ENCODE results near the gene PTCD3. TPM values are rescaled to one million over a fixed set of nuclear protein-coding genes. Genes with fewer than 3 reads are reported as not detected.

Gene PTCD3
- total RNA-seq, 1 donor from 2014 or later, result 66.1 TPM

DNA sequence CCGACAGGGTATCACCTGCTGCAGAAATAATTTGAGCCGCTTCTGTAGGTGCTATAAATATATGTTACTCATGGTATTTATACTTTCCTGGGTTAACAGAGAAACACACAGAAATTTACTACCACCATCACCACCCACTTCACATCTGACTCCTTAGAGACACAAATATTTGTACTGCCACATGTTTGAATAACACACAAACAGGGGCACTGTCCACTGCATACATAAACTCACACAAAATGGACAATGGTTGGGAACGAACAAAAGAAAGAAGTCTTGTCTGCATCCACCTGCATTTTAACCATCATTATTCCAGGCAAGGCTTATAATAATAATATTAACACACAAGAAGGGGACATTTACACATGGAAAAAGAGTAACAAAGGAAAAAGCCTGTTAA, 65.3 kb downstream of the PTCD3 start:
- Histone ChIP-seq H3K4me3 (ENCODE audit: low read depth, low read length) (no peak overlapping the region), H3K27me3 (ENCODE audit: control insufficient read depth, insufficient read depth, low read length) (no peaks in the 10 kb centered on the region), H3K36me3 (ENCODE audit: control insufficient read depth, insufficient read depth, low read length) (peaks cover 2% of the 10 kb centered on the region)
- no peak for DNase-seq (ENCODE audit: low read depth)
- TF ChIP-seq, protein P1, sequence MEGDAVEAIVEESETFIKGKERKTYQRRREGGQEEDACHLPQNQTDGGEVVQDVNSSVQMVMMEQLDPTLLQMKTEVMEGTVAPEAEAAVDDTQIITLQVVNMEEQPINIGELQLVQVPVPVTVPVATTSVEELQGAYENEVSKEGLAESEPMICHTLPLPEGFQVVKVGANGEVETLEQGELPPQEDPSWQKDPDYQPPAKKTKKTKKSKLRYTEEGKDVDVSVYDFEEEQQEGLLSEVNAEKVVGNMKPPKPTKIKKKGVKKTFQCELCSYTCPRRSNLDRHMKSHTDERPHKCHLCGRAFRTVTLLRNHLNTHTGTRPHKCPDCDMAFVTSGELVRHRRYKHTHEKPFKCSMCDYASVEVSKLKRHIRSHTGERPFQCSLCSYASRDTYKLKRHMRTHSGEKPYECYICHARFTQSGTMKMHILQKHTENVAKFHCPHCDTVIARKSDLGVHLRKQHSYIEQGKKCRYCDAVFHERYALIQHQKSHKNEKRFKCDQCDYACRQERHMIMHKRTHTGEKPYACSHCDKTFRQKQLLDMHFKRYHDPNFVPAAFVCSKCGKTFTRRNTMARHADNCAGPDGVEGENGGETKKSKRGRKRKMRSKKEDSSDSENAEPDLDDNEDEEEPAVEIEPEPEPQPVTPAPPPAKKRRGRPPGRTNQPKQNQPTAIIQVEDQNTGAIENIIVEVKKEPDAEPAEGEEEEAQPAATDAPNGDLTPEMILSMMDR (IDR thresholded peaks at IDR 0.05; ENCODE audit: insufficient read depth, low read length, poor library complexity, severe bottlenecking), result no peak

DNA sequence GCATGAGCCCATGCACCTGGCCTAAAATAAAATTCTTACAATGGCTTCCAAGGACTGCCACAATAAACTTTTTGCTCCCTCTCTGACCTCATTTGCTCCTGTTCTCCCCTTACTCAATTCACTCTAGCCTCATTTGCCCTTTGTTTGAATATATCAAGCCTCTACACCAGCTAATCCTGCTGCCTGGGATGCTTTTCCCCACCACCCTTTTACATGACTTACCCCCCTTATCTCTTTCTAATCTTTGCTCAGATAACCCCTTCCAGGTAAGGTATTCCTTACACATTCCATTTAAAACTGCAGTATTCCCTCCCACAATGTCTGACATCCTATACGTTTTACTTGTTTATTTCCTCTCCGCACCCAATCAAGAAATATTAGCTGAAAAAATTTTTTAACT, 66.6 kb downstream of the PTCD3 start:
- Histone ChIP-seq H3K27me3 (ENCODE audit: control insufficient read depth, insufficient read depth, low read length) (no peaks in the 10 kb centered on the region), H3K36me3 (ENCODE audit: control insufficient read depth, insufficient read depth, low read length) (peaks cover 2% of the 10 kb centered on the region), H3K4me3 (ENCODE audit: low read depth, low read length) (no peak overlapping the region)
- TF ChIP-seq, protein P1 (IDR thresholded peaks at IDR 0.05; ENCODE audit: insufficient read depth, low read length, poor library complexity, severe bottlenecking), result no peak
- DNase-seq (ENCODE audit: low read depth), result no peak

GRCh38 chr2:86174445-86174844, 68.4 kb downstream of the PTCD3 start:
- Histone ChIP-seq H3K36me3 (ENCODE audit: control insufficient read depth, insufficient read depth, low read length) (peaks cover 2% of the 10 kb centered on the region), H3K4me3 (ENCODE audit: low read depth, low read length) (no peak overlapping the region), H3K27me3 (ENCODE audit: control insufficient read depth, insufficient read depth, low read length) (no peaks in the 10 kb centered on the region)
- TF ChIP-seq, protein P1 (IDR thresholded peaks at IDR 0.05; ENCODE audit: insufficient read depth, low read length, poor library complexity, severe bottlenecking), result no peak
- DNase-seq (ENCODE audit: low read depth), result no peak

DNA sequence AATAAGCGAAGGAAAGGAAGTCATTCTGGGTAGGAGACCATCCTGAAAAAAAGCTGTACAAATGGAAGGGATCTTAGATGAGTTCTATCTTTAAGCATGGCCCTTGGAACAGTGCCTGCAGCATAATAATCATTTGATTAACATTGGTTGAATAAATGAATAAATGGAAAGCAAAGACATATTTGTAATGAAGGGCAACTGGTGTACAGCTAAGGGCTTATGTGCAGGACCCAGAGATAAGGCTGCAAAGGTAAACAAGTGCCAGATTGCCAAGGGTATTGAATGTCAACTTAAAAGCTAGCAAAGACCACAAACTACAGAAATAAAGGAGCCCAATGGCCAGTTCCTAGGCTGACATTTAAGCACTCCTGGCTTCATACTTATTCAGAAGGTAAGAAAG, 69.8 kb downstream of the PTCD3 start:
- Histone ChIP-seq H3K27me3 (ENCODE audit: control insufficient read depth, insufficient read depth, low read length) (no peaks in the 10 kb centered on the region), H3K36me3 (ENCODE audit: control insufficient read depth, insufficient read depth, low read length) (peaks cover 2% of the 10 kb centered on the region), H3K4me3 (ENCODE audit: low read depth, low read length) (no peak overlapping the region)
- TF ChIP-seq, protein P1 (IDR thresholded peaks at IDR 0.05; ENCODE audit: insufficient read depth, low read length, poor library complexity, severe bottlenecking), result no peak
- DNase-seq (ENCODE audit: low read depth), result no peak

DNA sequence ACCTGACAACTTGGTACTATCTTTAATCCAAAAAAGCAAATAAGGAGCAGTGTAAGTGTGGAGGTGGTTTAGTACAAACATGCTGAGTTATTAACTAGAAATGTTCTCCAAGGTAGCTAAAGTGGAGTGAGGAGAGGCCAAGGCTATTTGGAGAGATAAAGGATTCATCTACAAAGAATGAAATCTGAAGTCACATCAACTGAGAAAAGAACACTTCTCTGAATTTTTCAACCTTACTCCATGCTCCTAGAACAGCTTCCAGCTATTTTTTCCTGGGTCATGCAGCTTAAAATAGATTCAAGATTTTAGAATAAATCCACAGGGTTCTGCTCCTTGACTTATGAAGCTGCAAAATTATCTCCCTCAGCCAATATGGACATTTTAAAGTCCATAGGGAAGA, 70.6 kb downstream of the PTCD3 start:
- peaks cover 2% of the 10 kb centered on the region for H3K36me3 ChIP-seq (ENCODE audit: control insufficient read depth, insufficient read depth, low read length)
- TF ChIP-seq, protein P1 (IDR thresholded peaks at IDR 0.05; ENCODE audit: insufficient read depth, low read length, poor library complexity, severe bottlenecking), result no peak
- H3K27me3 ChIP-seq (ENCODE audit: control insufficient read depth, insufficient read depth, low read length), result no peaks in the 10 kb centered on the region
- no peak for DNase-seq (ENCODE audit: low read depth)
- H3K4me3 ChIP-seq (ENCODE audit: low read depth, low read length), result no peak overlapping the region

DNA sequence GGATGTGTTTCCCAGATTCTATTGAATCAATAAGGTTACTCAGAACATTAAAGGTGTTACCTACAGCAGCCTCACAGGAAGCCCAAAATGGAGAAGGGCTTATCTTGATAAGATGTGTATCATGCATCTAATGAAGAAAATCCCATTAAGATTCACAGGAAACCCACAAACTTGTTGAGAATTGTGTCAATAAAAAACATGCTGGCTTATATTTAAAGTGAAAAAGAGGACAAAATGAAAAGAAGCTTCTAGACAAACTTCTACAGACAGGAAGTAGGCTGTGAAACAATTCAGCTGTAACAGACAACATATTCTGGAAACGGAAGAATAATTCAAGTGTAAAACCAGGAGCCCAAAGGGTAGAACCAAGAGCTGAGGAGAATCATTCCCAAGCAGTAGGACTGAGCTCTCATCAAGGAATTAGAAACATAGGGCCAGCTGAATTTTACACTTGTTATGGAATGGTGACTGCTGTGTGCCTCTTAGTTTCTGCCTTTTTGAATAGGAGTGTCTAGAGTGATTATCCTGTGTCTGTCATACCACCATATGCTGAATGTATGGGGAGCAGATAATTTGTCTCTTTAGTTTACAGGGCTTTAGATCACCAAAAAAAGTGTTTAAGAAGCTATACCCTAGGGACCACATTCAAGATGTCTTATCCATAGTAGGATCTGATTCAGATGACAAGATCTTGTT, 79.6 kb downstream of the PTCD3 start:
- H3K27me3 ChIP-seq (ENCODE audit: control insufficient read depth, insufficient read depth, low read length), result no peaks in the 10 kb centered on the region
- no peak overlapping the region for H3K4me3 ChIP-seq (ENCODE audit: low read depth, low read length)
- no peaks in the 10 kb centered on the region for H3K36me3 ChIP-seq (ENCODE audit: control insufficient read depth, insufficient read depth, low read length)
- TF ChIP-seq, protein P1 (IDR thresholded peaks at IDR 0.05; ENCODE audit: insufficient read depth, low read length, poor library complexity, severe bottlenecking), result no peak
- DNase-seq (ENCODE audit: low read depth), result no peak
